HepG2 (cell line): ENCODE measurements around the gene ATAD3A. TPM values are rescaled to one million over a fixed set of nuclear protein-coding genes. Genes with fewer than 3 reads are reported as not detected.

Experiments
- CHD2 ChIP-seq: IDR thresholded peaks from 2 replicates; pipeline ENCODE4 v1.6.1; 2011; ENCODE audit warnings: low read depth, low read length, improper control_type of control experiment
- CSRNP1 ChIP-seq: sonication (generic); formaldehyde crosslinking; IDR thresholded peaks from 2 replicates; pipeline ENCODE4 v1.8.1; 2023; ENCODE audit warnings: mild to moderate bottlenecking, missing genetic modification reagents
- FOXC1 ChIP-seq: sonication (generic); formaldehyde crosslinking; IDR thresholded peaks from 2 replicates; pipeline ENCODE4 v1.8.0; 2022; ENCODE audit warnings: mild to moderate bottlenecking, missing genetic modification reagents, borderline replicate concordance
- IRF9 ChIP-seq: sonication (generic); formaldehyde crosslinking; IDR thresholded peaks from 2 replicates; pipeline ENCODE4 v1.8.0; 2022; ENCODE audit warnings: missing genetic modification reagents, mild to moderate bottlenecking, borderline replicate concordance
- NFE2L2 ChIP-seq: fragments of 150-350 bp; IDR thresholded peaks from 2 replicates; pipeline ENCODE4 v1.6.1; 2014; ENCODE audit warnings: low read length
- NPAS2 ChIP-seq: sonication (generic); formaldehyde crosslinking; IDR thresholded peaks from 2 replicates; pipeline ENCODE4 v1.8.0; 2022; ENCODE audit warnings: mild to moderate bottlenecking, missing genetic modification reagents, borderline replicate concordance
- RBM22 ChIP-seq: fragments of 200-400 bp; formaldehyde crosslinking; optimal IDR thresholded peaks from 2 replicates; pipeline ENCODE3; 2017; ENCODE audit warnings: mild to moderate bottlenecking, low read length, moderate library complexity
- RFX3 ChIP-seq: IDR thresholded peaks from 2 replicates; pipeline ENCODE4 v1.6.1; 2016; ENCODE audit warnings: missing biosample characterization, missing genetic modification reagents
- SP5 ChIP-seq: IDR thresholded peaks from 2 replicates; pipeline ENCODE4 v1.6.1; 2016; ENCODE audit warnings: low read depth, borderline replicate concordance
- TCF7 ChIP-seq: sonication (generic); IDR thresholded peaks from 2 replicates; pipeline ENCODE4 v1.6.1; 2016; ENCODE audit warnings: antibody characterized with exemption, low read depth
- TEAD2 ChIP-seq: sonication (generic); formaldehyde crosslinking; IDR thresholded peaks from 2 replicates; pipeline ENCODE4 v1.9.0; 2021; ENCODE audit warnings: missing genetic modification reagents
- TGIF2 ChIP-seq: IDR thresholded peaks from 2 replicates; pipeline ENCODE4 v1.6.1; 2016; ENCODE audit warnings: control low read depth, missing compliant biosample characterization
- U2AF1 ChIP-seq: fragments of 200-400 bp; formaldehyde crosslinking; optimal IDR thresholded peaks from 2 replicates; pipeline ENCODE3; 2017; ENCODE audit warnings: mild to moderate bottlenecking, low read depth, low read length
- ZFP62 ChIP-seq: sonication (generic); formaldehyde crosslinking; IDR thresholded peaks from 2 replicates; pipeline ENCODE4 v1.4.0; 2020; ENCODE audit warnings: missing genetic modification reagents
- ZNF207 ChIP-seq: fragments of 450-650 bp; IDR thresholded peaks from 2 replicates; pipeline ENCODE4 v1.6.1; 2016; ENCODE audit warnings: antibody characterized with exemption, borderline replicate concordance
- ZNF296 ChIP-seq: sonication (generic); formaldehyde crosslinking; conservative IDR thresholded peaks from 2 replicates; pipeline ENCODE4 v1.5.0; 2020; ENCODE audit warnings: mild to moderate bottlenecking, missing genetic modification reagents
- ZNF468 ChIP-seq: sonication (generic); formaldehyde crosslinking; IDR thresholded peaks from 2 replicates; pipeline ENCODE4 v1.8.0; 2022; ENCODE audit warnings: mild to moderate bottlenecking, moderate library complexity, missing genetic modification reagents
- ZNF530 ChIP-seq: sonication (generic); formaldehyde crosslinking; IDR thresholded peaks from 2 replicates; pipeline ENCODE4 v1.5.0; 2020; ENCODE audit warnings: low read depth, mild to moderate bottlenecking, missing genetic modification reagents
- ZNF558 ChIP-seq: sonication (generic); formaldehyde crosslinking; IDR thresholded peaks from 2 replicates; pipeline ENCODE4 v1.9.0; 2022; ENCODE audit warnings: mild to moderate bottlenecking, missing genetic modification reagents, borderline replicate concordance
- ZNF567 ChIP-seq: sonication (generic); formaldehyde crosslinking; IDR thresholded peaks from 2 replicates; pipeline ENCODE4 v1.8.1; 2023; ENCODE audit warnings: mild to moderate bottlenecking, missing genetic modification reagents, borderline replicate concordance
- ZNF646 ChIP-seq: sonication (generic); formaldehyde crosslinking; IDR thresholded peaks from 2 replicates; pipeline ENCODE4 v1.9.0; 2021; ENCODE audit warnings: mild to moderate bottlenecking, missing genetic modification reagents
- ZSCAN29 ChIP-seq: sonication (generic); formaldehyde crosslinking; conservative IDR thresholded peaks from 2 replicates; pipeline ENCODE4 v1.4.0; 2020; ENCODE audit warnings: mild to moderate bottlenecking, missing genetic modification reagents
- polyA plus RNA-seq, 8 experiments: library from polyadenylated mRNA; depleted of rRNA in 3 of 8; stranded (reverse) in 7 of 8; unstranded in 1 of 8; fragments of >200 nt; fragmentation: Illumina TruSeq in 4 of 8; extraction: Trizol in 4 of 8; gene quantifications; 2 replicates each; pipeline versions ENCODE4 v1.2.1 to v1.2.3, GENCODE V29; 2011 to 2016; ENCODE audit warnings: low read depth in 4 of 8, missing spikeins in 1 of 8, mixed read lengths in 1 of 8; ENCODE audit not compliant: insufficient read depth in 1 of 8
- total RNA-seq, 5 experiments: library from RNA; depleted of rRNA; stranded (reverse); fragments of >200 nt; fragmentation: Illumina TruSeq; extraction: Trizol; gene quantifications; 2 replicates each; pipeline ENCODE4 v1.2.3, GENCODE V29; 2016; ENCODE audit warnings: low read depth in 1 of 5

ATAD3A gene
- total and polyA plus RNA-seq, 2 of the 13 experiments (the other 11 are each of a cell fraction or from before 2014, with no cell fraction given): 10.6 to 49.0 TPM

GRCh38 chr1:1471389-1472052 lies 40.4 kb upstream of the ATAD3A start, which contains the start of gene ATAD3B (continued):
- TF ChIP-seq CSRNP1: no peak
- TF ChIP-seq ZNF558 (CRISPR knock-in tag): no peak
- TF ChIP-seq U2AF1: no peak
- TF ChIP-seq ZNF530 (CRISPR knock-in tag): no peak
- TF ChIP-seq CHD2: no peak
- TF ChIP-seq ZNF296 (CRISPR knock-in tag): no peak
- no peak; the same call in 1 of the 2 replicates for TF ChIP-seq FOXC1 (CRISPR knock-in tag)
- TF ChIP-seq RBM22: no peak
- TF ChIP-seq ZFP62: no peak
- TF ChIP-seq ZNF646: no peak
- TF ChIP-seq SP5 (CRISPR knock-in tag): 0 out of 2 replicates have a peak, but pooled peaks have one; percentile 34
- no peak for TF ChIP-seq TEAD2 (CRISPR knock-in tag)
- TF ChIP-seq ZNF567: no peak
- TF ChIP-seq TCF7: no peak
- TF ChIP-seq IRF9 (CRISPR knock-in tag): no peak
- no peak for TF ChIP-seq NPAS2 (CRISPR knock-in tag)
- peak; percentile 62; the same call in 1 of the 2 replicates for TF ChIP-seq TGIF2
- TF ChIP-seq NFE2L2: no peak
- TF ChIP-seq ZNF468 (CRISPR knock-in tag): no peak
- TF ChIP-seq RFX3: no peak
- no peak for TF ChIP-seq ZSCAN29 (CRISPR knock-in tag)
- TF ChIP-seq ZNF207: no peak
